Thyroid gland (tissue), 4 donors: ENCODE measurements around the gene EPYC. TPM values are rescaled to one million over a fixed set of nuclear protein-coding genes. Genes with fewer than 3 reads are reported as not detected.

ENCODE experiments used
- DNase-seq, 2 donors: peaks; one replicate each; pipeline ENCODE4 v3.0.0-alpha.2; 2019
- H3K27ac ChIP-seq, 3 donors: fragments of 200-600 bp; sonication (generic); 1 replicate in 2 of 3; 2 replicates in 1 of 3; pipeline ENCODE4 v1.5.1; 2016 to 2019; ENCODE audit warnings: mild to moderate bottlenecking in 1 of 3, moderate library complexity in 1 of 3
- H3K27me3 ChIP-seq: fragments of 200-600 bp; sonication (generic); one replicate; pipeline ENCODE4 v1.5.1; 2019
- H3K36me3 ChIP-seq, 2 donors: fragments of 200-600 bp; sonication (generic); one replicate each; pipeline ENCODE4 v1.5.1; 2016 to 2019
- H3K4me1 ChIP-seq, 2 donors: fragments of 200-600 bp; sonication (generic); one replicate each; pipeline ENCODE4 v1.5.1; 2017 to 2019
- H3K4me3 ChIP-seq, 3 donors: fragments of 200-600 bp; sonication (generic); replicated peaks in 1 of 3; 1 replicate in 2 of 3; 2 replicates in 1 of 3; pipeline ENCODE4 v1.5.1; 2016; ENCODE audit warnings: mild to moderate bottlenecking in 1 of 3
- H3K9me3 ChIP-seq: fragments of 200-600 bp; sonication (generic); one replicate; pipeline ENCODE4 v1.5.1; 2017
- CTCF ChIP-seq, 6 experiments: fragments of 200-600 bp in 3 of 6; fragments of 450-650 bp in 3 of 6; sonication (generic) in 3 of 6; IDR thresholded peaks; one replicate each; pipeline ENCODE4 v1.5.1; 2016 to 2019; ENCODE audit warnings: antibody characterized with exemption in 6 of 6, mild to moderate bottlenecking in 2 of 6, inconsistent platforms in 1 of 6, moderate library complexity in 1 of 6
- POLR2A ChIP-seq, 2 donors: fragments of 450-650 bp; IDR thresholded peaks; one replicate each; pipeline ENCODE4 v1.6.1; 2017; ENCODE audit warnings: antibody characterized with exemption in 2 of 2, mild to moderate bottlenecking in 2 of 2, moderate library complexity in 1 of 2
- WGBS, 2 donors: methylation state at CpG; one replicate each; pipeline ENCODE4 v1.1.5; 2017; 5-methylcytosine and 5-hydroxymethylcytosine counted together
- intact Hi-C: fragments of 100-400 bp; cut with DNase I; formaldehyde crosslinking; loops from one replicate; pipeline ENCODE4 v1.15.1; 2023
- total RNA-seq, 4 donors: library from RNA; depleted of rRNA; stranded (reverse); fragments of >200 nt; gene quantifications; one replicate each; pipeline ENCODE4 v1.2.3, GENCODE V29; 2016

Gene EPYC
- total RNA-seq, 4 donors from 2014 or later: not detected

GRCh38 chr12:90964616-90965015, 40.2 kb downstream of the EPYC start:
- Histone ChIP-seq H3K27ac (no peak overlapping the region), H3K27me3 (no peaks in the 10 kb centered on the region), H3K36me3 (no peaks in the 10 kb centered on the region), H3K4me1 (no peaks in the 10 kb centered on the region), H3K4me3 (no peak overlapping the region), H3K9me3 (no peaks in the 10 kb centered on the region)
- TF ChIP-seq CTCF (IDR thresholded peaks at IDR 0.05) (no peak), POLR2A (IDR thresholded peaks at IDR 0.05) (no peak)
- intact Hi-C loops: no loop called here
- 63 to 69% methylated on average over 2 of the region's 2 CpGs for WGBS, 2 donors
- no peak for DNase-seq

GRCh38 chr12:90963946-90964345, 40.8 kb downstream of the EPYC start:
- Histone ChIP-seq H3K4me1 (no peaks in the 10 kb centered on the region), H3K9me3 (no peaks in the 10 kb centered on the region), H3K27me3 (no peaks in the 10 kb centered on the region), H3K27ac (no peak overlapping the region), H3K4me3 (no peak overlapping the region), H3K36me3 (no peaks in the 10 kb centered on the region)
- DNase-seq: no peak
- WGBS, 2 donors: 84 to 92% methylated on average over 6 of the region's 6 CpGs
- intact Hi-C loops: no loop called here
- TF ChIP-seq CTCF (IDR thresholded peaks at IDR 0.05): no peak
- no peak for TF ChIP-seq POLR2A (IDR thresholded peaks at IDR 0.05)

- H3K9me3 ChIP-seq: no peaks in the 10 kb centered on the region
- no peaks in the 10 kb centered on the region for H3K4me1 ChIP-seq
- intact Hi-C loops: no loop called here
- TF ChIP-seq CTCF (IDR thresholded peaks at IDR 0.05) (no peak), POLR2A (IDR thresholded peaks at IDR 0.05) (no peak)
- H3K36me3 ChIP-seq: no peaks in the 10 kb centered on the region
- no peak overlapping the region for H3K4me3 ChIP-seq
- no peaks in the 10 kb centered on the region for H3K27me3 ChIP-seq
- no peak for DNase-seq
- no peak overlapping the region for H3K27ac ChIP-seq
- WGBS, 2 donors: 86 to 91% methylated on average over 4 of the region's 4 CpGs
These were observed 43.6 kb downstream of the EPYC start for GRCh38 chr12:90961154-90961553.

GRCh38 chr12:90959538-90960139, 45.1 kb downstream of the EPYC start:
- Histone ChIP-seq H3K4me3 (no peak overlapping the region), H3K27ac (no peak overlapping the region), H3K27me3 (no peaks in the 10 kb centered on the region), H3K9me3 (no peaks in the 10 kb centered on the region), H3K36me3 (no peaks in the 10 kb centered on the region), H3K4me1 (no peaks in the 10 kb centered on the region)
- DNase-seq: peak in 1 of 2 donors; percentile 17
- TF ChIP-seq POLR2A (IDR thresholded peaks at IDR 0.05): no peak
- TF ChIP-seq CTCF (IDR thresholded peaks at IDR 0.05): peak; percentile 29 to 74 (median 42)
- intact Hi-C loops: no loop called here
- 2 to 12% methylated on average over 4 of the region's 4 CpGs for WGBS, 2 donors

GRCh38 chr12:90959032-90959431, 45.7 kb downstream of the EPYC start:
- Histone ChIP-seq H3K27ac (no peak overlapping the region), H3K4me3 (no peak overlapping the region), H3K36me3 (no peaks in the 10 kb centered on the region), H3K4me1 (no peaks in the 10 kb centered on the region), H3K9me3 (no peaks in the 10 kb centered on the region), H3K27me3 (no peaks in the 10 kb centered on the region)
- no peak for TF ChIP-seq CTCF (IDR thresholded peaks at IDR 0.05)
- TF ChIP-seq POLR2A (IDR thresholded peaks at IDR 0.05): no peak
- intact Hi-C loops: no loop called here
- DNase-seq: no peak
- 71 to 72% methylated on average over 4 of the region's 4 CpGs for WGBS, 2 donors
